ACC112 (cell line): ENCODE data around the gene LRRC4.
A peak's percentile ranks its signal among the peaks of the same experiment; 100 is the strongest.

ENCODE experiments used
- H2AFZ ChIP-seq: fragments of 200-600 bp; sonication (generic); one replicate; pipeline ENCODE4 v1.6.0; 2017; ENCODE audit warnings: antibody characterized with exemption, low read length; ENCODE audit not compliant: unreplicated experiment
- H3K27ac ChIP-seq: fragments of 200-600 bp; sonication (generic); 2 replicates; pipeline ENCODE4 v1.5.1; 2014; ENCODE audit warnings: low read depth, mild to moderate bottlenecking, antibody characterized with exemption, low read length, moderate library complexity
- H3K27me3 ChIP-seq: fragments of 200-600 bp; sonication (generic); 2 replicates; pipeline ENCODE4 v1.6.1; 2014; ENCODE audit warnings: mild to moderate bottlenecking, antibody characterized with exemption, low read length, moderate library complexity, mixed read lengths; ENCODE audit not compliant: insufficient read depth
- H3K36me3 ChIP-seq: fragments of 200-600 bp; sonication (generic); 2 replicates; pipeline ENCODE4 v1.6.1; 2016; ENCODE audit warnings: mild to moderate bottlenecking, antibody characterized with exemption, low read length, moderate library complexity, mixed read lengths; ENCODE audit not compliant: insufficient read depth
- H3K4me1 ChIP-seq: fragments of 200-600 bp; sonication (generic); one replicate; pipeline ENCODE4 v1.6.1; 2016; ENCODE audit warnings: low read length, mixed read lengths; ENCODE audit not compliant: insufficient read depth, unreplicated experiment, control insufficient read depth
- H3K4me3 ChIP-seq: fragments of 200-600 bp; sonication (generic); 2 replicates; pipeline ENCODE4 v1.5.1; 2014; ENCODE audit warnings: mild to moderate bottlenecking, low read depth, low read length
- H3K79me2 ChIP-seq: fragments of 200-600 bp; sonication (generic); one replicate; pipeline ENCODE4 v1.6.0; 2016; ENCODE audit warnings: low read length; ENCODE audit not compliant: control insufficient read depth, unreplicated experiment, insufficient read depth

LRRC4 gene

DNA sequence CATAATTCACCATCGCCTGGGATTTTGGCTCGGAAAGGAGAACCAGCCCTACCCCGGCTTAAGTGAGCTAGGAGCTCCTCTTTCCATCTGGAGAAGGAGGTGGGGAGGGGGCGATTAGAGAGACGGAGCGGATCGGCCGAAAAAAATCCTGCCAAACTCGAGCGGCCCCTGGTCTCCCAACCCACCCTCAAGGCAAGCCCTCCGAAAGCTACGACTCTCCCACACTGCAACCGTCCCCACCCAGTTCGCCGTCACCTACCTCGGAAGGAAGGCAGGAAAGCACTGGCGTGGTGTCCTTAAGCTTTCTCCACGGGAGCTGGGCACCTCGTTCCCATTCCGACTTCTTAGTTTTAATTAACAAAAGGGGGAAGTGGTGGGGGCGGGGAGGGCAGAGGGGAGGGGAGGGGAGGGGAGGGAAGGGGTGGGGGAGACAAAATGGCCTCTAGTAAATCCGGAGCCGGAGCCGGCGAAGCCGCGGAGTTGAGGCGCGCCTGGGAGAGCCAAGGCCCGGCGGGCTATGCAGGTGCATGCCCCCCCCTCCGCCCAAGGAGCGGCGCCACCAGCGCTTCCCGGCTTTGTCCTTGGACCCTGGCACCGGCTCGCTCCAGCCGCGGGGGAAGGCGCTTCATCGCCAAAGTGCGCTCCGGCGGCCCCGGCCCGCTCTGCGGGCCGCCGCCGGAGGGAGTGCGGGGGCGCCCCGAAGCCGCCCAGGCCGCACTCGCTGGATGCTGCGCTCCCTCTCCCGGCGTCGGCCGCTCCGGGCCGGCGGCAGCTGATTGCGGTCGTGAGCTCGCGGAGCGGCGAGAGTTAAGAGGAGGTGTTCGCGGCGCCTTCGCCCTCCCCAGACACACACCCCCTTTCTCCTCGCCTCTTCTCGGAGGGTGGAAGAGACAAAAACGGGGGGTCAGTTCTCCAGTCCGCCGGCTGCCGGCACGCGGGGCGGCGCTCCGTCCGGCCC is at the start of gene LRRC4:
TSS of gene LRRC4 (minus strand) at position 784 of the 958 bp plus-strand sequence. CDS start 797 bp downstream, outside the sequence.
- no peak within 1 kb of the TSS for H3K27ac ChIP-seq
- H3K36me3 ChIP-seq = peaks cover 11% of the 10 kb centered on the region; the same call in 1 of the 2 replicates
- peak within 1 kb of the TSS; percentile 77 for H3K4me3 ChIP-seq
- H3K27me3 ChIP-seq = no peaks in the 10 kb centered on the region
- H3K4me1 ChIP-seq = peaks cover 3% of the 10 kb centered on the region
- peaks cover 9% of the 10 kb centered on the region for H3K79me2 ChIP-seq
- no peak within 1 kb of the TSS for H2AFZ ChIP-seq

DNA sequence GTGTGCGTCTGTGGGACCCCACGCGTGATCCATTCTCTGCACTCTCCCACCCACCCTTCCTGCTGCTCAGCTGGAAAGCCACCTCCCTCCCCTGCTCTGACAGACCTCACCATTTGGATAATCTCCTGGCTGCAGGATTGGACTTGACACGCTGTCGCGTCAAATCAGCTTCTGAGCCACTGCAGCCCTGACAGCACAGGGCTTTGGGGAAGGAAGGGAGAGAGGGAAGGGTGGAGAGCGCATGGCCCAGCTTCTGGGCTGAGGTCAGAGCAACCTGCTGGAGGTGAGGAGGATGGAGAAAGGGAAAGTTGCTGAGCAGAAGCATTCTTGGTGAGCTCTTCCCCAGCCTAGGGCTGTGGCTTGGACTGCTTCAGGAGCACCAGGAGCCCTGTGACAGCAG is 48.9 kb upstream of the LRRC4 start:
- Histone ChIP-seq H2AFZ (no peak overlapping the region), H3K4me1 (no peaks in the 10 kb centered on the region), H3K79me2 (no peaks in the 10 kb centered on the region), H3K4me3 (no peak overlapping the region), H3K27me3 (no peaks in the 10 kb centered on the region), H3K36me3 (no peaks in the 10 kb centered on the region), H3K27ac (no peak overlapping the region)

- Histone ChIP-seq H3K27ac (no peak overlapping the region), H2AFZ (no peak overlapping the region), H3K4me1 (no peaks in the 10 kb centered on the region), H3K36me3 (no peaks in the 10 kb centered on the region), H3K27me3 (no peaks in the 10 kb centered on the region), H3K4me3 (no peak overlapping the region), H3K79me2 (no peaks in the 10 kb centered on the region)
Observed at GRCh38 chr7:128078309-128078708, 47.1 kb upstream of the LRRC4 start.

GRCh38 chr7:128076796-128077271 is 45.6 kb upstream of the LRRC4 start:
- Histone ChIP-seq H3K4me3 (no peak overlapping the region), H3K27me3 (no peaks in the 10 kb centered on the region), H3K36me3 (no peaks in the 10 kb centered on the region), H3K79me2 (no peaks in the 10 kb centered on the region), H2AFZ (no peak overlapping the region), H3K4me1 (no peaks in the 10 kb centered on the region), H3K27ac (no peak overlapping the region)

DNA sequence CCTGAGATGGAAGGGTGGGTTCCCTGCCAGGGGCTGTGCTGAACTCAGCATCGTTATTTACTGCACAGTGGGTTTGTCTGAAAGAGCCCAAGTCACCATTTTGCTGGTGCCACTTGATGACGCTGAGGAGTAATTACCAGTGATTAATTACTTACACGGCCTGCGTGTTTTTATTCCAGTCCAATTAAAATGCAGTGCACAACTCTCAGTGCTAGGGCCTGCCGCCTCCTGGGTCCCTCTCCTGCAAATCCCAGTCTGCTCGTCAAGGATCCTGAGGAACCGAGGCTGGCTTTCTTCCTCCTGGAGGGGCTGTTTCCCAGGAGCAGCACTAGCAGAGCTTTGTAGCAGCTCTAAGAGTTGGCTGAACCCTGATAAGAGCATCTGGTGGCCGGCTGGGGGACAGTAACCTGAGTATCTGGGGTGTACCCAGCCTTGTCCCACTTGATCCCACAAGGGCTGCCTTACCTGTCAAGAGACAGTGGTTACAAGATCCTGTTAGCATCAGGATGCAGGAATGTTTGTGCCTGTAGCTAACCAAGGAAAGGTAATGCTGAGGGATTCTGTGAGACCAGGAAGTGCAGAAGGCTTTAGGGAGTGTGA is 45.1 kb upstream of the LRRC4 start:
- no peaks in the 10 kb centered on the region for H3K79me2 ChIP-seq
- H3K27ac ChIP-seq = no peak overlapping the region
- H3K4me3 ChIP-seq = no peak overlapping the region
- H2AFZ ChIP-seq = no peak overlapping the region
- H3K4me1 ChIP-seq = no peaks in the 10 kb centered on the region
- no peaks in the 10 kb centered on the region for H3K36me3 ChIP-seq
- H3K27me3 ChIP-seq = no peaks in the 10 kb centered on the region

DNA sequence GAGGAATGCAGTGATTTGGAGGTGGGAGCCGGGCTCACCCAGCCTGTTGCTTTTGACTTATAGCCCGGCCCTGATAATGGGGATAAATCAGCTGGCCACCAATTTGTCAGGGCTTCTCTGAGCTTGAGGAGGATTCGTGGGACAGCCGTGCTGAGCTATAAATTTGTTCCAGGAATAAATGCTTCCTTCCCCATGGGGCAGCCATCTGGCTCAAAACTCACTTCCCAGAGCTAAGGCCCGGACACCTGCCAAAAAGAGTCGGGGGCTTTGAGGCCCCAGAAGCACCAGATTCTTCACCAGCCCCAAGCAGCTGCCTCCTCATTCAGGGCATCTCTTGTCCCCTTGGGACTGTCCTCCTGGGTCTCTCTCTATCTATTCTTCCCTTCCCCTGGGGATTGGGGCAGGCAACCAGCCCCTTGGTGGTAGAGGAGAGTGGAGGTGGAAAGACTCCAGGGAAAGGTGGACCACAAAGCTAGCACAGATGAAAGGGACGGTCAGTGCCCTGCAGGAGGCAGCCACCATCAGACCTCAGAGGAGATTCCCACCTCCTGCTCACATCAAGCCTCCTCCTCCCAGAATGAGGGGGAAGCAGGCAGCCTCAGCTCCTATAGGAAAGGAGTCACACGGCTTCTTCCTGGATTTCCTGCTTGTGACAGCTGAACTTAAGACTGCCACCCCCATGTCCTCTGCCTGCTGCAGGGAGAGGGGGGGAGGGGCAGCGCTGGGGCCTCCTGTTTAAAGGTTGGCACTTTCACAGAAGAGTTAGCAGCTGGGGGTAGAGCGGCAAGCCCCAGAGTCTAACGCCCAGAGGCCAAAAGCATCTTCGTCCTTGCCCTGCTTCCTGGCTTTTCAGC is 44.2 kb upstream of the LRRC4 start:
- Histone ChIP-seq H3K4me3 (no peak overlapping the region), H3K4me1 (no peaks in the 10 kb centered on the region), H3K27ac (no peak overlapping the region), H3K36me3 (no peaks in the 10 kb centered on the region), H3K79me2 (no peaks in the 10 kb centered on the region), H2AFZ (no peak overlapping the region), H3K27me3 (no peaks in the 10 kb centered on the region)

DNA sequence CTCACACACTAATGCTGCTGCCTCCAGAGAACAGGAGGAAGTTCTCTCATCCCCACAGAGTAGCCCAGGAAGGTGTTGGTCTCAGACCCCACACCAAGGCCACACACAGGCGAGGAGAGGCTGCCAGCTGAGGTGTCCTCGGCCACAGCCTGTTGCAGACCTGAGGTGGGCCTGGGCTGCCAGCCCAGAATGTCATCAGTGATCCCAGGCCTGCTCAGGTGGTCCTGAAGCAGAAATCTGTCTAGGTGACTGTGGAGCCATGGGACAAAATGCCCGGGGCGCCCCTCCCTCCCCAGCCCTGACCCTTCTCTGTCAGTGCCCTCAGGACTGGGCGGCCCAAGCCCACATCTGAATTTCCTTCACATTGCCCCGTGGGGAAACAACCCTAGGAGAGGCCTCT is 43.5 kb upstream of the LRRC4 start:
- Histone ChIP-seq H3K36me3 (no peaks in the 10 kb centered on the region), H3K27me3 (no peaks in the 10 kb centered on the region), H3K27ac (no peak overlapping the region), H2AFZ (no peak overlapping the region), H3K79me2 (no peaks in the 10 kb centered on the region), H3K4me3 (no peak overlapping the region), H3K4me1 (no peaks in the 10 kb centered on the region)

DNA sequence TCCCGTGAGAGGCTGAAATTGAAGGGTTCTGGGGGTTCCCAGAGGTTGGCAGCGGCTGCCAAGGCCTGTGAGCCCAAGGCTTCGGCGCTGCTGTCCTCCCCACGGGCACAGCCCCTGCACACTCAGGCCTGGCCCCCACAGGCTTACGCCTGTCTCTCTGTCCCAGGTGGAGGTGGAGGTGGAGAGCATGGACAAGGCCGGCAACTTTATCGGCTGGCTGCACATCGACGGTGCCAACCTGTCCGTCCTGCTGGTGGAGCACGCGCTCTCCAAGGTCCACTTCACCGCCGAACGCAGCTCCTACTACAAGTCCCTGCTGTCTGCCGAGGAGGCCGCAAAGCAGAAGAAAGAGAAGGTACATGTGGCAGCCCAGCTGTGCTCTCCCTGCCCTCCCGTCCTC is 43.1 kb upstream of the LRRC4 start:
- H3K36me3 ChIP-seq = no peaks in the 10 kb centered on the region

GRCh38 chr7:128073671-128074310 is 42.6 kb upstream of the LRRC4 start:
- Histone ChIP-seq H3K36me3 (no peaks in the 10 kb centered on the region), H3K27ac (no peak overlapping the region)

More for the DNA sequence above, 43.1 kb upstream of the LRRC4 start:
- Histone ChIP-seq H3K27me3 (no peaks in the 10 kb centered on the region), H3K79me2 (no peaks in the 10 kb centered on the region), H3K4me1 (no peaks in the 10 kb centered on the region), H2AFZ (no peak overlapping the region), H3K27ac (no peak overlapping the region), H3K4me3 (no peak overlapping the region)

DNA sequence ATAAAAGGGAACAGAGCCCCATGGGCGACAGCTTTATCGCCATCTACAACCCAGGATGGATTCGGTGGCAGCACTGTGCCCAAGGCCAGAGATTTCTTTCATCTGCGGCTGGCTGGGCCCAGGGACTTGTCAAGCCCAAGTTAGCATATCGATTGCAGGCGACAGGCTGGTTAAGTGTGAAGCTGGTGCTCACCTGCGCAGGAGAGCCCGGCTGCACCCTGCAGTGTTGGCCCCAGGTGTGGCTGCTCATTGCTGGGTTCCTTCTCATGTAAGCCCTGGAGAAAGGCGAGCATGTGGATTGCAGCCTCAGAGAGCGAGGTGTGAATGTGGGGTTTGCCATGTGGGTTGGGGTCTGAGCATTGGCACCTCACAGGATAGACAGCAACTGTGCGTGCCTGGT is 40.6 kb upstream of the LRRC4 start:
- Histone ChIP-seq H2AFZ (no peak overlapping the region), H3K4me3 (no peak overlapping the region), H3K36me3 (no peaks in the 10 kb centered on the region), H3K27ac (no peak overlapping the region), H3K79me2 (no peaks in the 10 kb centered on the region), H3K27me3 (no peaks in the 10 kb centered on the region), H3K4me1 (no peaks in the 10 kb centered on the region)

More at GRCh38 chr7:128073671-128074310, 42.6 kb upstream of the LRRC4 start:
- Histone ChIP-seq H3K4me1 (no peaks in the 10 kb centered on the region), H3K79me2 (no peaks in the 10 kb centered on the region), H2AFZ (no peak overlapping the region), H3K27me3 (no peaks in the 10 kb centered on the region), H3K4me3 (no peak overlapping the region)
